DMS153 (cell line): ENCODE results near the gene GLO1.
"Not testable (repeated sequence)": the region's sequence is repeated elsewhere in the genome, so short reads cannot be mapped to it uniquely, and the experiment has no call there.

Source experiments
- DNase-seq: peaks from one replicate; lab custom pipeline; 2025; lab: John Stamatoyannopoulos, UW

GLO1 gene

GRCh38 chr6:38705924-38706323 is 3.0 kb upstream of the GLO1 start:
- no peak for DNase-seq

GRCh38 chr6:38703949-38704590 is 1.1 kb upstream of the GLO1 start:
- DNase-seq, result no peak

- no peak for DNase-seq
These were observed 1.4 kb downstream of the GLO1 start for GRCh38 chr6:38701551-38701950.

GRCh38 chr6:38699702-38700101 is 3.2 kb downstream of the GLO1 start:
- not testable (repeated sequence) for DNase-seq

- DNase-seq, result no peak
These were observed 5.1 kb downstream of the GLO1 start for GRCh38 chr6:38697846-38698245.

- DNase-seq, result no peak
These were observed 6.6 kb downstream of the GLO1 start for GRCh38 chr6:38696345-38696744.

- no peak for DNase-seq
These were observed 7.0 kb downstream of the GLO1 start for GRCh38 chr6:38695933-38696332.

GRCh38 chr6:38695227-38695900 is 7.6 kb downstream of the GLO1 start:
- DNase-seq, result no peak

- DNase-seq, result no peak
These were observed 14.3 kb downstream of the GLO1 start for GRCh38 chr6:38688579-38689087.

- DNase-seq, result no peak
These were observed 15.4 kb downstream of the GLO1 start for GRCh38 chr6:38687549-38687948.

GRCh38 chr6:38687043-38687353 is 15.9 kb downstream of the GLO1 start:
- no peak for DNase-seq

- no peak for DNase-seq
These were observed 16.5 kb downstream of the GLO1 start for GRCh38 chr6:38686270-38687042.

- DNase-seq, result no peak
These were observed 18.0 kb downstream of the GLO1 start for GRCh38 chr6:38684904-38685303.

GRCh38 chr6:38684237-38684636 is 18.7 kb downstream of the GLO1 start:
- DNase-seq, result no peak

- no peak for DNase-seq
These were observed 21.1 kb downstream of the GLO1 start for GRCh38 chr6:38681850-38682249.

GRCh38 chr6:38679668-38680067 is 23.3 kb downstream of the GLO1 start:
- DNase-seq, result no peak

GRCh38 chr6:38678178-38678760 is 24.7 kb downstream of the GLO1 start:
- no peak for DNase-seq

GRCh38 chr6:38676974-38677544 is 25.9 kb downstream of the GLO1 start:
- no peak for DNase-seq

- DNase-seq, result no peak
These were observed 26.5 kb downstream of the GLO1 start for GRCh38 chr6:38676236-38676973.

GRCh38 chr6:38673397-38674165 is 29.4 kb downstream of the GLO1 start:
- DNase-seq, result no peak
